Adipocyte (in vitro differentiated cells): ENCODE results near the gene CFAP46.
"Not testable (repeated sequence)": the region's sequence is repeated elsewhere in the genome, so short reads cannot be mapped to it uniquely, and the experiment has no call there.

ENCODE experiments used
- DNase-seq: peaks from one replicate; pipeline ENCODE4 v3.0.0-alpha.2; 2015; ENCODE audit warnings: low read depth
- H3K27me3 ChIP-seq: replicated peaks from 2 replicates; pipeline ENCODE4 v1.7.0; 2013; ENCODE audit warnings: mild to moderate bottlenecking, low read length, moderate library complexity; ENCODE audit not compliant: control insufficient read depth, insufficient read depth
- H3K36me3 ChIP-seq: 2 replicates; pipeline ENCODE4 v1.7.0; 2013; ENCODE audit warnings: low read length, mild to moderate bottlenecking, moderate library complexity; ENCODE audit not compliant: control insufficient read depth, insufficient read depth, severe bottlenecking
- H3K4me1 ChIP-seq: 2 replicates; pipeline ENCODE4 v1.7.0; 2013; ENCODE audit warnings: mild to moderate bottlenecking, low read length, moderate library complexity; ENCODE audit not compliant: control insufficient read depth, insufficient read depth
- H3K4me3 ChIP-seq: 2 replicates; pipeline ENCODE4 v1.7.0; 2013; ENCODE audit warnings: mild to moderate bottlenecking, low read length, moderate library complexity
- H3K9ac ChIP-seq: 2 replicates; pipeline ENCODE4 v1.7.0; 2013; ENCODE audit warnings: mild to moderate bottlenecking, low read length, moderate library complexity
- H3K9me3 ChIP-seq: 2 replicates; pipeline ENCODE4 v1.7.0; 2013; ENCODE audit warnings: mild to moderate bottlenecking, low read length, moderate library complexity; ENCODE audit not compliant: control insufficient read depth

Gene CFAP46

GRCh38 chr10:132906106-132906505 is 36.3 kb downstream of the CFAP46 start:
- DNase-seq = no peak
- H3K27me3 ChIP-seq = peaks cover 20% of the 10 kb centered on the region

GRCh38 chr10:132905661-132906060 is 36.7 kb downstream of the CFAP46 start:
- no peaks in the 10 kb centered on the region for H3K36me3 ChIP-seq
- peaks cover 35% of the 10 kb centered on the region for H3K9me3 ChIP-seq
- peaks cover 21% of the 10 kb centered on the region for H3K27me3 ChIP-seq
- DNase-seq = no peak
- H3K4me3 ChIP-seq = no peak overlapping the region
- no peaks in the 10 kb centered on the region for H3K4me1 ChIP-seq
- no peak overlapping the region for H3K9ac ChIP-seq

More at GRCh38 chr10:132906106-132906505, 36.3 kb downstream of the CFAP46 start:
- H3K9ac ChIP-seq = no peak overlapping the region
- no peak overlapping the region for H3K4me3 ChIP-seq
- H3K4me1 ChIP-seq = no peaks in the 10 kb centered on the region
- peaks cover 31% of the 10 kb centered on the region for H3K9me3 ChIP-seq
- no peaks in the 10 kb centered on the region for H3K36me3 ChIP-seq

GRCh38 chr10:132904814-132905649 is 37.3 kb downstream of the CFAP46 start:
- Histone ChIP-seq H3K4me1 (no peaks in the 10 kb centered on the region), H3K27me3 (peaks cover 17% of the 10 kb centered on the region), H3K9me3 (peaks cover 40% of the 10 kb centered on the region), H3K4me3 (no peak overlapping the region), H3K9ac (no peak overlapping the region), H3K36me3 (no peaks in the 10 kb centered on the region)
- DNase-seq = no peak

GRCh38 chr10:132904181-132904813 is 38.1 kb downstream of the CFAP46 start:
- H3K27me3 ChIP-seq = peaks cover 16% of the 10 kb centered on the region
- H3K9me3 ChIP-seq = peaks cover 40% of the 10 kb centered on the region
- H3K36me3 ChIP-seq = no peaks in the 10 kb centered on the region
- DNase-seq = peak; percentile 58
- H3K4me1 ChIP-seq = no peaks in the 10 kb centered on the region
- no peak overlapping the region for H3K9ac ChIP-seq
- no peak overlapping the region for H3K4me3 ChIP-seq

- not testable (repeated sequence) for H3K9ac ChIP-seq, DNase-seq, H3K4me1 ChIP-seq, H3K36me3 ChIP-seq, H3K4me3 ChIP-seq
- H3K9me3 ChIP-seq = peaks cover 40% of the 10 kb centered on the region
- H3K27me3 ChIP-seq = peaks cover 16% of the 10 kb centered on the region
These were observed 39.5 kb downstream of the CFAP46 start for GRCh38 chr10:132902656-132903575.

GRCh38 chr10:132901351-132901750 is 41.0 kb downstream of the CFAP46 start:
- H3K36me3 ChIP-seq = no peaks in the 10 kb centered on the region
- H3K4me3 ChIP-seq = no peak overlapping the region
- no peak overlapping the region for H3K9ac ChIP-seq
- peaks cover 40% of the 10 kb centered on the region for H3K9me3 ChIP-seq
- DNase-seq = no peak
- H3K4me1 ChIP-seq = no peaks in the 10 kb centered on the region
- peaks cover 19% of the 10 kb centered on the region for H3K27me3 ChIP-seq

GRCh38 chr10:132900211-132900756 is 42.1 kb downstream of the CFAP46 start:
- Histone ChIP-seq H3K9me3 (peaks cover 39% of the 10 kb centered on the region), H3K4me3 (no peak overlapping the region), H3K4me1 (no peaks in the 10 kb centered on the region), H3K36me3 (no peaks in the 10 kb centered on the region), H3K9ac (no peak overlapping the region), H3K27me3 (peaks cover 24% of the 10 kb centered on the region)
- no peak for DNase-seq

- Histone ChIP-seq H3K4me1 (no peaks in the 10 kb centered on the region), H3K9ac (no peak overlapping the region), H3K9me3 (peaks cover 33% of the 10 kb centered on the region), H3K27me3 (peaks cover 29% of the 10 kb centered on the region), H3K36me3 (no peaks in the 10 kb centered on the region), H3K4me3 (no peak overlapping the region)
- DNase-seq = no peak
These were observed 42.7 kb downstream of the CFAP46 start for GRCh38 chr10:132899751-132900065.

- no peak for DNase-seq
- peaks cover 29% of the 10 kb centered on the region for H3K9me3 ChIP-seq
These were observed 43.2 kb downstream of the CFAP46 start for GRCh38 chr10:132899054-132899750.

GRCh38 chr10:132898391-132899053 is 43.8 kb downstream of the CFAP46 start:
- Histone ChIP-seq H3K4me3 (no peak overlapping the region), H3K27me3 (peaks cover 41% of the 10 kb centered on the region), H3K36me3 (no peaks in the 10 kb centered on the region), H3K9me3 (peaks cover 29% of the 10 kb centered on the region), H3K4me1 (no peaks in the 10 kb centered on the region), H3K9ac (no peak overlapping the region)
- DNase-seq = no peak

More at GRCh38 chr10:132899054-132899750, 43.2 kb downstream of the CFAP46 start:
- Histone ChIP-seq H3K4me1 (no peaks in the 10 kb centered on the region), H3K36me3 (no peaks in the 10 kb centered on the region), H3K4me3 (no peak overlapping the region), H3K9ac (no peak overlapping the region), H3K27me3 (peaks cover 34% of the 10 kb centered on the region)
